Suppressor macrophage treated with lipopolysaccharide for 4 hours (primary cell): ENCODE data around the gene MPP2.
A peak's percentile ranks its signal among the peaks of the same experiment; 100 is the strongest.
"Not testable (repeated sequence)": the region's sequence is repeated elsewhere in the genome, so short reads cannot be mapped to it uniquely, and the experiment has no call there.

ENCODE experiments used
- DNase-seq: peaks from one replicate; pipeline ENCODE4 v3.0.0-alpha.2; 2020

MPP2 gene

DNA sequence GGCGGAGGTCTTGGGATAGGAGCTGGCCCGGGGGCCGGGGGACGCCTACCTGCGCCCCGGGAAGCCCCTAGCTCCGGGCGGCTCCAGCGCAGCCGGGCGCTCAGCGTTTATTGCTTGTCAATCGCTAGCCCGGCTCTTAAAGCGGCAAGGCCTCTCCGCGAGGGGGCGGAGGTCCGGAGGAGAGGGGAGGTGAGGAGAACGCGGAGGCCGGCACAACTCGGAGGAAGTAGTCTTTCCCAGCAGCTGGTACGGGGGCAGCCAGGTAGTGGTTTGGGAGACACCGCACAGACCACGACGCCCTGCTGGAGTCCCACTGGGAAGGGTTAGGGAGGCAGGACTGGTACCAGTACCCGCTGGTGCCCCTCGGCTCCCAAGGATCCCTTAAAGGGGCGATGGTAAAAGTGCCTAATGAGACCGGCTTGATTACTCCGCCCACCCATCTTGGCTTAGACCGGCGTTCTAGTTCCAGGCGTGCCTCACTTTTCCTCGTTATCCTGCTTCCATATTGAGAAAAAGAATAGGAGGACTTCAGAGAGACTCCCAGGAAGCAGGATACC, at the start of gene MPP2:
Gene MPP2, minus strand, starts transcription at position 112 of the 557 bp plus-strand sequence. CDS start 3,076 bp downstream, outside the sequence.
- DNase-seq, result peak; percentile 9

DNA sequence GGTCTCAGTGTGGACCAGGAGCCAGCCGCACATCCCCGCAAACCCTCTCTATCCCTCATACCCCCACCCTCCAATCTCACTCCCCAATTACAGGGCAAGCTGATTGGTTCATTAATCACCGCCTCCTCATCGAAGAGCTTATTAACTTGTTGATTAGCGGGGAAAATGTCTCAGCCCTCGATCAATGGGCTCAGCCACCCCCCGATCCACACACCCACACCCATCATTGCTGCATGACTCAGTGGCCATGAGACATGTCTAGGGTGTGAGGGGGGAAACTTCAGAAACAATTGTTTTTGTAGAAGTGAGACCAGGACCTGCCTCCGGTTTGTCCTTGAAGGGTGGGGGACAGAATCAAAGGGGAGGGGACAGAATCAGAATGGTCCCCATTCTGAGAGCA, 48.9 kb upstream of the MPP2 start:
- no peak for DNase-seq

DNA sequence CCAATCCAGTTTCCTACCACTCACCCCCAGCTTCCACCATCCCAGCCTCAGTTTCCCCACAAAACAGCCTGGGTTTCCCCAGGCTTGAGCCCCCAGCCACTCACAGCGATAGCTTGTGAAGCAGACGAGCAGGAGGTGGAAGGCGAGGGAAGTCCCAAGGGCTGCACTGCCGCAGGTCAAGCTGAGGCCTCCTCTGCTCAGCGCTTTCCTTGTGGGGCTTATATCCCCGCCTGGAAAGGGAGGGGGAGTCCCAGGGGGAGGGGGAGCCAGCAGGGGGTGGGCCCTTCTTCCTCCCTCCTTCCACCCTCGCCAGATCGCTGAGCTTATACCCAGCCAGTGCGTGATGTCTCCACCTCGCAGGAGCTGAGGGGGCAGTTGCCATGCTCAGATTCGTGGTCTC, 46.4 kb upstream of the MPP2 start, which contains the start of gene PYY:
Gene PYY, minus strand, starts transcription at position 195 of the 400 bp plus-strand sequence. CDS start 457 bp downstream, outside the sequence.
- no peak for DNase-seq

DNA sequence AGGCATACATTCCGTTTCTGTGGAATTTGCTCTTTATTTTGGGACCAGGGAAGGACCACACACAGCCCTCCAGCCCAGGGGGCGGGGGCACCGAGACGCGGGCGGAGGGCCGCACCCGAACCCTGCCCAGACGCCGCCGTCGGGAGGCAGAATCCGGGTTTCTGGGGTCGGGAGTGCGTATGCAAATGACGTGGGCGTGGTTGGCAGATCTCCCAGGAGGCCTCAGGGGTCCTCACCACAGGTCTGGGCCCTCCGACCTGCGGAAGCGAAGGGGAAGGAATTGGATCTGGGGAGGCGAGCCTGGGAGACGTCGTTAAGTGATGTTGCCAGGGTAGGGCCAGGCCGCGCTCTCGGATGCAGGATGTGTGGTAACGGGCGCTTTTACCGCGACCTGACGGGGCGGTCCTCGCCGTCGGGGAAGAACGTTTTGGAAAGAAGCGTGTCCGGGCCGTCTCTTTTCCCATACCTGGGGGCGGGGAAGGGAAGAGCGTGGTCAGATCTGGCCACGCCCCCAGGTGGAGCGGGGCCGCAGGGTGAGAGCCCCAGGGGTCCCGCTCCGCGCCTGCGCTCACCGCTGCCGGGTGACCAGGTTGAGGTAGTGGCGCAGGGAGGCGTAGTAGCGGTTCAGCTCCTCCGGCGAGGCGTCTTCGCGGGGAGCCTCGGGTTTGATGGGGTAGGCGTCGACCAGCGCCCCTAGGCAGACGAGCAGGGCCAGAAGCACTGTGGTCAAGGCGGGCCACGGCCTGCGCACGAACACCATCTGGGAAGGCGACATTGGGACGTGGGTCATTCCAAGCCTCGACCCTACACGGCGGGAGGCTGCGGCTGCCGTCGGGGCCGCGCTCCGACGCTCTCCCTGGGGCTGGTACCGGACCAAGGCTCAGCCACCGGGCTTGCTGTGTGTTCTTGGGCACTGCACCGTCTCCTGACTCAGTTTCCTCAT, 45.7 kb upstream of the MPP2 start:
- DNase-seq, result no peak

DNA sequence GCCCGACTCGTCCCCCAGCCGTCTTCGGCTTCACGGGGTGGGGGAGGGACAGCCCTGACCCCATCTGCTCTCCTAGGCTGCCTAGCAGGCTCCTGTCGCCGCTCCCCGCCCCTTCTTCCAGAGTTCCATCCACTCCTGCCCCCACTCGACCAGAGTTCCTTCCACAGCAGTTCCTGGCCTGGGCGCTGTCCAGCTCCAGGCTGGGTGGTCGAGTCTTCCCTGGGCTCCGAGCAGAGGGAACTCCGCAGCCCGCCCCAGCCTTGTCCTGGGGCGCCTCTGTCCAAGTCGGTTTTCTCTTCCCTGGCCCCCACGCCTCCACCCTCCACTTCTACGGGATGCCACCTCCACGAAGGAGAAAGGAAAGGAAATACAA, 45.0 kb upstream of the MPP2 start:
- no peak for DNase-seq

DNA sequence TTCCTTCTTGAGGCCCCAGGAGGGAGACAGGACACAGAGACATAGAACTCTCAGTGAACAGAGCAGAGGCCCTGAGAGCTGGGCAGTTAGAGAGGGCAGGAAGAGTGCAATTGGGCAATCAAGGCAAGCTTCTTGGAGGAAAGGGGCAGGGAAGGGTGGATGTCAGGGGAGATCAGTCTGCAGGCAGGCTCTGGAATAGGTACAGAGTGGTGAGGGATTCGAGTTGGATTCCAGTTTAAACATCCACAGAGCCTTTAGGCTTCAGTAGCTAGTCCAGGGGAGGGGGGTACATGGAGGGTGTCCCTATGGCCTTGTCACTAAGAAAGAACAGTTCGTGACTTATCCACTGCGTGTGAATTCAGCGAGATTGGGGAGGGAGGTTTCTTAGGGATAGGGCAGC, 44.4 kb upstream of the MPP2 start:
- DNase-seq, result no peak

- no peak for DNase-seq
Observed at GRCh38 chr17:43950554-43950953, 43.2 kb upstream of the MPP2 start.

DNA sequence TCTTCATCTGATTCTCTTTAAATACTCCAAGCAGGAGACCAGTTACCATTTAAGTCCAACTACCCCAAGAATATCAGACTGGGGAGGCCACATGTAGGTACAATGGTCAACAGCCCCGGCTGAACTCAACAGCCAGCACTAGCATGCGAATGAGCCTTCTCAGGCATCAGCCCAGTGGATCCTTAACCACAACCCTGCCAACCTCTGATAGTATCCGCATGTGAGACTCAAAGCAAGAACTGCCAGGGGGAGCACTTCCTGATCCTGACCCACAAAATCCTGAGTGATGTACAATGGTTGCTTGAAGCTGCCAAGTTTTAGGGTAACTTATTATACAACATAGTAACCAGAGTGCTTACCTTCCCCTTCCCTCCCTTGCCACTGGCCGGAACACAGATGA, 42.4 kb upstream of the MPP2 start:
- DNase-seq, result no peak

DNA sequence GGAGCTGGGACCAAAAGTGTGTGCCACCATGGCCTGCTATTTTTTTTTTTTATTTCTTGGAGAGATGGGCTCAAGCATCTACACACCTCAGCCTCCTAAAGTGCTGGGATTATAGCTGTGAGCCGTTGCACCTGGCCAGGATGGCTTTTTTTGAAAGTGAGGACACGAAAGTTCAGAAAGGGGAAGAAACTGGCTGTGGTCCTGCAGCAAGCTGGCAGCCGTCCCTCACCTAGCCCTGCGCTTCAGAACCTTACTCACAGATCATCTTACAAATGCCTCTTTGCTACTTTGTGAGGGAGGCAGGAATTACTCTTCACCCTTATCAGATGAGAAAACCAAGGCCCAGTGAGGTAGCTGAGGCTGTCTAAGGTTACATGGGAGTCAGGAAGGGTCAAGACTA, 39.4 kb upstream of the MPP2 start:
- no peak for DNase-seq

- no peak for DNase-seq
Observed at GRCh38 chr17:43945074-43945829, 37.9 kb upstream of the MPP2 start.

DNA sequence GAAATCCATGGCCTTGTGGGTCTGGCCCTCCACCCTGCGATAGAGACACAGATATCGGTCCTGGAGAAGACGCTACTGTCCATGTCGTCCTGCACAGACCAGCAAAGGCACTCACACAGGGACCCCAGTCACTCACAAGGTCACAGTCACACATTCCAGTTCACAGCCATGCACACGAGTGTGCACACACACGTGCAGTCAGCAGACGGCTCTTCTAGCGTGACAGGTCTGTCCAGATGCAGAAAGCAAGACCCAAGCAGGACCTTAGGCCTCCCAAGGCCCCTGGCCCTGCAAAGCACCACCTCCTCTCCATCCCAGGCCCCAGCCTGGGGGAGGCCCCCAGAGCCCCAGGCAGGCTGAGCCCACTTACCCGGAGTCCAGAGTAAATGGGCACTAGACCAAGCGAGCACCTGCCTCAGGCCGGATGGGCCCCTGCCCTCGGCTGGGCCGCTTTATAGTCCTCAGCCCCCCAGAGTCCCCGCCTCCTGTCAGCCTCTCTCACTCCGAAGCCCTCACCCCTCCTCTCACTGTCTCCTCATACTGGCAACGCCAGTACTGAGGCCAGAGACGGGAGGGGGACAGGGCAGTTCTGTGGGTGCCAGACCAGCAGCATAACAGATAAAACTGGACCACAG, 34.8 kb upstream of the MPP2 start, which contains the start of gene PPY:
Gene PPY, minus strand, starts transcription at position 426 of the 635 bp plus-strand sequence. CDS start 822 bp downstream, outside the sequence.
- no peak for DNase-seq

- peak; percentile 18 for DNase-seq
Observed at GRCh38 chr17:43940630-43941029, 33.3 kb upstream of the MPP2 start.

DNA sequence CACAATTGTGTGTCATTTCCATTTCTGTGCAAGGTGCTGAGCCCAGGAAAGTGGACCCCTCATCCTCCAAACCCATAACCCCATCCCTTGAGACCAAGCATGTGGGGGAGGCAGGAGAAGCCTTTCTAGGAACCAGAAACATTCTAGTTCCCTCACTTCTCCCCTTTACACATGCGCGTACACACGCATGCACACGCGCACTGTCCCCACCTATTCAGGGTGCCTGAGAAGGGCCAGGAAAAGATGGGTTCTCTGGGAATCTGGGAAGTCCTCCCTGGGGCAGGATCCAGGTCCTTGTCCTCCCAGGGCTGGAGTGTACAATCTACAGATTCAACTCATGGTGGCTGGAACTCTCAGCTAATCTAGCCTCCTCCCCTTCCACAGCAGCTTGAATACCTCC, 32.5 kb upstream of the MPP2 start:
- DNase-seq, result no peak

GRCh38 chr17:43939452-43939851, 32.1 kb upstream of the MPP2 start:
- DNase-seq, result not testable (repeated sequence)

GRCh38 chr17:43938838-43939182, 31.5 kb upstream of the MPP2 start:
- no peak for DNase-seq

DNA sequence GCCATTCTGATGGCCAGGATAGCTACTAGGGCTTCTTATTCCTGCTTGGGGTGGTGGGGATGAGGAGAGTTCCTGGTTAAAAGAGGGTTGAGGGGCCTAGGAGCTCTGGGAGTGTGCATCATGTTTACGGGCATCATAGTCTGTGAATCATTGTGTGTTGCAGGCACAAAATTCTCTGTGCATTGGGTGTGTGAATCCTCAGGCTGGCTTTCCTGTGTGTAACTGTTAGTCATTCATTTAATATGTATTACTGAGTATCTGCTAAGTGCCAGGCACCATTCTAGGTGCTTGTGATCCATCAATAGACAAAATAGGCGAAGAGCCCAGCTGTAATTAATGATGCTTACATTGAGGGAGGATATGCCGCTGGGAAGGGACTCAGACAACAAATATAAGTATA, 29.1 kb upstream of the MPP2 start:
- DNase-seq, result no peak

GRCh38 chr17:43935926-43936261, 28.6 kb upstream of the MPP2 start:
- no peak for DNase-seq

GRCh38 chr17:43935204-43935925, 28.0 kb upstream of the MPP2 start:
- DNase-seq, result no peak

DNA sequence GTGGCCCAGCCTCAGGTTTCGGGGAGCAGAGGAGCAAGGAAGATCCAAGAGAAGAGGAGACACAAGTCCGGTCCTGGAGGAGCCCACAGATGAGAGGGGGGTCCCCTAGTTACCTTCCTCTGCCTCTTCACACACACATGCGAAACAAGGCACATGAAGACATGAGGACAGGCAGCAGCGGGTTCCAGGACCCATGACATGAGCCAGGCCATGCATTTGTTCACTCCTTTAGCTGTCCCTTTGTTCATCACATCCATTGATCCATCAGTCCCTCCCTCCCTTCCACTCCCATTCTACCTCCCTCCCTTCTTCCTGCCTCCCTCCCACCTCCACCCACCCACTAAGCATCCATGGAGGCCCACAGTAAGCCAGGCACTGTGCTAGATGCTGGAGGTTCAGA, 25.6 kb upstream of the MPP2 start:
- DNase-seq, result no peak

DNA sequence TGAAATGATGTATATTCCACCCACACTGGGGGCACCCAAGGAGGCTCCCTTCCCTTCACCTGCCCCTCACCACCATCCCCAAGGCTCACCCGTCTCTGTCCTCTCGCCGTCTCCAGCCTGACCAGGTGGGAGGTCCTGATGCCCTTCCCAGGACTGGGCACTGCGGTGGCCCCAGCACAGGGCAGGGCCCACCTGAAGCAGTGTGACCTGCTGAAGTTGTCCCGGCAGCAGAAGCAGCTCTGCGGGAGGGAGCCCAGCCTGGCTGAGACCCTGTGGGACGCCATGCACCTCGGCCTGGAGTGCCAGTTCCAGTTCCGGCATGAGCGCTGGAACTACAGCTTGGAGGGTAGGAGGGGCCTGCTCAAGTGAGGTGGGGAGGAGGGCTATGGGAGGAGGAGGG, 25.0 kb upstream of the MPP2 start:
- DNase-seq, result no peak

- no peak for DNase-seq
Observed at GRCh38 chr17:43931062-43931571, 23.8 kb upstream of the MPP2 start.

- no peak for DNase-seq
Observed at GRCh38 chr17:43928609-43929008, 21.3 kb upstream of the MPP2 start.
